PC-9 (cell line): Measurements from ENCODE around the gene SCGB1A1. TPM values are rescaled to one million over a fixed set of nuclear protein-coding genes. Genes with fewer than 3 reads are reported as not detected.

Experiments
- BruUV-seq: library from RNA; stranded (reverse); fragments of 400-500 nt; replicated peaks from 2 replicates; lab custom pipeline; 2021; lab: Mats Ljungman, UMichigan
- CTCF ChIA-PET: fragments of 300-600 bp; sonication (Branson Sonifier 250); formaldehyde crosslinking; loops from one replicate; lab custom pipeline; 2022; ENCODE audit warnings: antibody characterized with exemption; lab: Charles Lee
- POLR2A ChIA-PET: fragments of 300-600 bp; sonication (Branson Sonifier 250); formaldehyde crosslinking; loops from one replicate; lab custom pipeline; 2022; ENCODE audit warnings: antibody characterized with exemption; ENCODE audit not compliant: unreplicated experiment; lab: Charles Lee
- DNase-seq, 2 experiments: peaks; one replicate each; pipeline versions ENCODE4 v3.0.0 to v3.0.0-alpha.2; 2015 to 2022; ENCODE audit warnings: mixed read lengths in 1 of 2
- H2AFZ ChIP-seq: fragments of 200-600 bp; sonication (generic); 2 replicates; pipeline ENCODE4 v1.8.1; 2017; ENCODE audit warnings: antibody characterized with exemption
- H3F3A ChIP-seq: fragments of 200-600 bp; sonication (generic); 2 replicates; pipeline ENCODE4 v1.8.1; 2017; ENCODE audit warnings: antibody characterized with exemption, mild to moderate bottlenecking, low read depth; ENCODE audit not compliant: insufficient read depth
- H3K27ac ChIP-seq: fragments of 200-600 bp; sonication (generic); 2 replicates; pipeline ENCODE4 v1.6.1; 2016; ENCODE audit warnings: mixed run types
- H3K27me3 ChIP-seq: fragments of 200-600 bp; sonication (generic); 2 replicates; pipeline ENCODE4 v1.6.1; 2016; ENCODE audit warnings: low read depth, mixed run types; ENCODE audit not compliant: insufficient read depth
- H3K36me3 ChIP-seq: fragments of 200-600 bp; sonication (generic); 2 replicates; pipeline ENCODE4 v1.6.1; 2016; ENCODE audit warnings: low read depth, mixed run types
- H3K4me1 ChIP-seq: fragments of 200-600 bp; sonication (generic); replicated peaks from 2 replicates; pipeline ENCODE4 v1.6.1; 2016; ENCODE audit warnings: mixed run types; ENCODE audit not compliant: insufficient read depth
- H3K4me2 ChIP-seq: fragments of 200-600 bp; sonication (generic); 2 replicates; pipeline ENCODE4 v1.6.1; 2017; ENCODE audit warnings: mixed run types
- H3K4me3 ChIP-seq: fragments of 200-600 bp; sonication (generic); 2 replicates; pipeline ENCODE4 v1.6.1; 2016; ENCODE audit warnings: mixed run types
- H3K79me2 ChIP-seq: fragments of 200-600 bp; sonication (generic); 2 replicates; pipeline ENCODE4 v1.6.1; 2017; ENCODE audit warnings: low read depth, mixed run types
- H3K9me2 ChIP-seq: fragments of 200-600 bp; sonication (generic); 2 replicates; pipeline ENCODE4 v1.8.1; 2017; ENCODE audit warnings: mild to moderate bottlenecking; ENCODE audit not compliant: insufficient read depth
- H3K9me3 ChIP-seq: fragments of 200-600 bp; sonication (generic); 2 replicates; pipeline ENCODE4 v1.8.1; 2016; ENCODE audit warnings: low read depth; ENCODE audit not compliant: insufficient read depth
- H4K20me1 ChIP-seq: fragments of 200-600 bp; sonication (generic); 2 replicates; pipeline ENCODE4 v1.8.1; 2017; ENCODE audit not compliant: insufficient read depth
- CTCF ChIP-seq: fragments of 200-600 bp; sonication (generic); conservative IDR thresholded peaks from 2 replicates; pipeline ENCODE4 v1.6.1; 2017; ENCODE audit warnings: mixed run types, antibody characterized with exemption, mild to moderate bottlenecking, moderate library complexity
- EZH2 ChIP-seq: fragments of 200-600 bp; sonication (generic); IDR thresholded peaks from 2 replicates; pipeline ENCODE4 v1.8.0; 2017; ENCODE audit warnings: antibody characterized with exemption, low read depth
- intact Hi-C: fragments of 100-400 bp; cut with micrococcal nuclease; formaldehyde crosslinking; loops from one replicate; pipeline ENCODE4 v1.10.0; 2022; ENCODE audit not compliant: unreplicated experiment
- total RNA-seq: library from RNA; stranded (reverse); gene quantifications from 2 replicates; pipeline ENCODE4 v1.2.3, GENCODE V29; 2021

SCGB1A1 gene
- total RNA-seq, 1 experiment from 2014 or later = not detected

GRCh38 chr11:62401811-62402210, 17.0 kb upstream of the SCGB1A1 start:
- Histone ChIP-seq H4K20me1 (no peaks in the 10 kb centered on the region), H3K27ac (no peak overlapping the region), H3K36me3 (no peaks in the 10 kb centered on the region), H3K4me2 (no peak overlapping the region), H2AFZ (no peak overlapping the region), H3K9me2 (no peaks in the 10 kb centered on the region), H3F3A (no peaks in the 10 kb centered on the region), H3K27me3 (no peaks in the 10 kb centered on the region), H3K79me2 (no peaks in the 10 kb centered on the region), H3K4me3 (no peak overlapping the region), H3K9me3 (no peaks in the 10 kb centered on the region), H3K4me1 (no peaks in the 10 kb centered on the region)
- ChIA-PET POLR2A (interaction anchor here (0.7 to 0.9 kb wide), 2 partner anchors 154 to 439 kb away, joined by 5 to 6 read pairs; no protein-coding TSS in a partner anchor), CTCF (no interaction called here)
- BruUV-seq = no TSS peak
- no peak for DNase-seq
- intact Hi-C loops = no loop called here
- no peak for TF ChIP-seq EZH2
- no peak for TF ChIP-seq CTCF

GRCh38 chr11:62402226-62402959, 16.4 kb upstream of the SCGB1A1 start:
- Histone ChIP-seq H3K79me2 (no peaks in the 10 kb centered on the region), H4K20me1 (no peaks in the 10 kb centered on the region), H3K9me2 (no peaks in the 10 kb centered on the region), H3K4me1 (no peaks in the 10 kb centered on the region), H3K36me3 (no peaks in the 10 kb centered on the region), H3F3A (no peaks in the 10 kb centered on the region), H3K27ac (no peak overlapping the region), H2AFZ (no peak overlapping the region), H3K27me3 (no peaks in the 10 kb centered on the region), H3K4me3 (no peak overlapping the region), H3K9me3 (no peaks in the 10 kb centered on the region), H3K4me2 (no peak overlapping the region)
- no peak for DNase-seq
- no TSS peak for BruUV-seq
- POLR2A ChIA-PET = interaction anchor here (0.9 kb wide), 1 partner anchor 439 kb away, joined by 5 read pairs; no protein-coding TSS in a partner anchor
- CTCF ChIA-PET = no interaction called here
- intact Hi-C loops = no loop called here
- no peak for TF ChIP-seq EZH2
- no peak for TF ChIP-seq CTCF

GRCh38 chr11:62402960-62403730, 15.7 kb upstream of the SCGB1A1 start:
- Histone ChIP-seq H2AFZ (no peak overlapping the region), H3K4me1 (no peaks in the 10 kb centered on the region), H3K79me2 (no peaks in the 10 kb centered on the region), H3K27ac (no peak overlapping the region), H4K20me1 (no peaks in the 10 kb centered on the region), H3K4me2 (no peak overlapping the region), H3K9me3 (no peaks in the 10 kb centered on the region), H3K36me3 (no peaks in the 10 kb centered on the region), H3K4me3 (no peak overlapping the region), H3F3A (no peaks in the 10 kb centered on the region), H3K9me2 (no peaks in the 10 kb centered on the region), H3K27me3 (no peaks in the 10 kb centered on the region)
- POLR2A ChIA-PET = no interaction called here
- intact Hi-C loops = no loop called here
- no peak for DNase-seq
- CTCF ChIA-PET = no interaction called here
- BruUV-seq = no TSS peak
- TF ChIP-seq CTCF (no peak), EZH2 (no peak)
